ENCODE measurements around the gene CDKAL1. TPM values are rescaled to one million over a fixed set of nuclear protein-coding genes. Genes with fewer than 3 reads are reported as not detected.

CDKAL1 gene
- 17.9 and 19.5 TPM in 2 replicates for total RNA-seq
- 13.5 and 14.4 TPM in 2 replicates for polyA plus RNA-seq

DNA sequence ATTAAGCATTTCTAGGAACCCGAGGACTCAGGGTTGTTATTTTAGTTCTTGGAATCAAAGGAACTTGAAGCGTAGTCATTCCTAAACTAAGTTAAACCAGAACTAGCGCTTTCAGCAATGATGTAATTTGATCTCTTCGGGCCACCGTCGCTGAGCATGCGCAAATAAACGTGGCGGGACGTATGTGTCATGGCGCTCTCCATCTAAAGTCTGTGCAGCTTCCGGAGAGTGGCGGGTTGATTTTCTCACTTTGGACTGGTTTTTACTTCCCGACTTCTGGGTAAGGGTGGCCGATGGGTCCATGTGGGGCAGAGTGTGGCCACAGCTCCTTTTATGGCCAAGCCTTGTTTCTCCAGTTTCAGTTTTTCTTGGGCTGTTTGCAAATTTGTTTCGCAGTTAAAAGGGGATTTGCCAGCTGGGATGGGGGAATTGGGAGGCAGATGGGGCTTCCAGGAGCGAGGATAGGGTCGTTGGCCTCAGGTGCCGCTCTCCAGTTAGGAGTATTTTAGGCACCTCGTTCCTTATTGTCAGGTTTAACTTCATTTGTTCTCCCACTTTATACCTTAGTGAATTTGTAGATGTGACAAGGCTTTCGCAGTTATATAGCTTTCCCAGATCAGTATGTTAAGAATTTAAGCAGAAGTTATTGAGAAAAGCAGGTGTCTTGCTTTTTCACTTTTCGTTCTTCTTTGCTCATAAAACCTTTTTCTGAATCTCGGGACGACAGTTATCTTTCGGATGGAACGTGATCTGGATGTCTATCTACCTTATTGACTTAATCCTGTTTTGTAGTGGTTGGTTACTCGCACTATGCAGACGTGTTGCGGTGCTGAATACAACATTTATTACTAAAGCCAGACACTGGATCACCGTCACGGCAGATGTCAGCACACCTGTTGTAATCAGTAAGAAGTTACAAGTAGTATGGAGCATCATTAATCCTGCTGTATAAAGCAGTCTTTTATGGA, at the start of gene CDKAL1:
Gene CDKAL1 (plus strand): TSS at position 163 of the 968 bp plus-strand sequence. CDS start 11,894 bp downstream, outside the sequence.
- peak; percentile 92 for DNase-seq (ENCODE audit: low spot score)
- TF ChIP-seq EZH2phosphoT487 (IDR thresholded peaks at IDR 0.05; ENCODE audit: low read depth, severe bottlenecking, unreplicated experiment): no peak
- no peak for TF ChIP-seq EZH2 (IDR thresholded peaks at IDR 0.05; ENCODE audit: borderline replicate concordance)
- TF ChIP-seq, protein P1, sequence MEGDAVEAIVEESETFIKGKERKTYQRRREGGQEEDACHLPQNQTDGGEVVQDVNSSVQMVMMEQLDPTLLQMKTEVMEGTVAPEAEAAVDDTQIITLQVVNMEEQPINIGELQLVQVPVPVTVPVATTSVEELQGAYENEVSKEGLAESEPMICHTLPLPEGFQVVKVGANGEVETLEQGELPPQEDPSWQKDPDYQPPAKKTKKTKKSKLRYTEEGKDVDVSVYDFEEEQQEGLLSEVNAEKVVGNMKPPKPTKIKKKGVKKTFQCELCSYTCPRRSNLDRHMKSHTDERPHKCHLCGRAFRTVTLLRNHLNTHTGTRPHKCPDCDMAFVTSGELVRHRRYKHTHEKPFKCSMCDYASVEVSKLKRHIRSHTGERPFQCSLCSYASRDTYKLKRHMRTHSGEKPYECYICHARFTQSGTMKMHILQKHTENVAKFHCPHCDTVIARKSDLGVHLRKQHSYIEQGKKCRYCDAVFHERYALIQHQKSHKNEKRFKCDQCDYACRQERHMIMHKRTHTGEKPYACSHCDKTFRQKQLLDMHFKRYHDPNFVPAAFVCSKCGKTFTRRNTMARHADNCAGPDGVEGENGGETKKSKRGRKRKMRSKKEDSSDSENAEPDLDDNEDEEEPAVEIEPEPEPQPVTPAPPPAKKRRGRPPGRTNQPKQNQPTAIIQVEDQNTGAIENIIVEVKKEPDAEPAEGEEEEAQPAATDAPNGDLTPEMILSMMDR (IDR thresholded peaks at IDR 0.05; ENCODE audit: poor library complexity): no peak
- H3K9me3 ChIP-seq (ENCODE audit: low read depth): no peaks in the 10 kb centered on the region
- peak within 1 kb of the TSS; percentile 44 for H3K4me3 ChIP-seq
- peaks cover 5% of the 10 kb centered on the region for H3K4me1 ChIP-seq (ENCODE audit: insufficient read depth)
- H4K20me1 ChIP-seq (ENCODE audit: insufficient read depth, poor library complexity, severe bottlenecking): no peaks in the 10 kb centered on the region
- peak within 1 kb of the TSS; percentile 74 for H2AFZ ChIP-seq
- WGBS (ENCODE audit: low lambda C conversion rate, missing lambda C conversion rate): 3% methylated on average over 31 of the region's 31 CpGs
- H3K36me3 ChIP-seq (replicated peaks; ENCODE audit: insufficient read depth, low read depth): no peaks in the 10 kb centered on the region
- H3K27ac ChIP-seq: peak within 1 kb of the TSS; percentile 81
- peak within 1 kb of the TSS; percentile 74 for H3K4me2 ChIP-seq
- no peaks in the 10 kb centered on the region for H3K9me2 ChIP-seq (replicated peaks; ENCODE audit: insufficient read depth)
- H3K79me2 ChIP-seq: peaks cover 43% of the 10 kb centered on the region
- H3K27me3 ChIP-seq: no peaks in the 10 kb centered on the region

GRCh38 chr6:20486641-20487040, 47.6 kb upstream of the CDKAL1 start:
- Histone ChIP-seq H2AFZ (no peak overlapping the region), H3K4me2 (no peak overlapping the region), H3K36me3 (replicated peaks; ENCODE audit: insufficient read depth, low read depth) (no peaks in the 10 kb centered on the region), H3K4me1 (ENCODE audit: insufficient read depth) (no peaks in the 10 kb centered on the region), H3K4me3 (no peak overlapping the region), H3K27ac (no peak overlapping the region), H3K9me3 (ENCODE audit: low read depth) (no peaks in the 10 kb centered on the region), H4K20me1 (ENCODE audit: insufficient read depth, poor library complexity, severe bottlenecking) (no peaks in the 10 kb centered on the region), H3K9me2 (replicated peaks; ENCODE audit: insufficient read depth) (no peaks in the 10 kb centered on the region), H3K79me2 (no peaks in the 10 kb centered on the region), H3K27me3 (no peaks in the 10 kb centered on the region)
- DNase-seq (ENCODE audit: low spot score): no peak
- TF ChIP-seq EZH2phosphoT487 (IDR thresholded peaks at IDR 0.05; ENCODE audit: low read depth, severe bottlenecking, unreplicated experiment): no peak
- no peak for TF ChIP-seq EZH2 (IDR thresholded peaks at IDR 0.05; ENCODE audit: borderline replicate concordance)
- TF ChIP-seq, protein P1 (IDR thresholded peaks at IDR 0.05; ENCODE audit: poor library complexity): no peak
- WGBS (ENCODE audit: low lambda C conversion rate, missing lambda C conversion rate): 98% methylated on average over 4 of the region's 4 CpGs

GRCh38 chr6:20487669-20488375, 46.4 kb upstream of the CDKAL1 start:
- 92% methylated on average over 6 of the region's 6 CpGs for WGBS (ENCODE audit: low lambda C conversion rate, missing lambda C conversion rate)
- no peaks in the 10 kb centered on the region for H3K9me3 ChIP-seq (ENCODE audit: low read depth)
- no peak for DNase-seq (ENCODE audit: low spot score)
- no peak overlapping the region for H3K4me2 ChIP-seq
- no peaks in the 10 kb centered on the region for H3K27me3 ChIP-seq
- H3K4me3 ChIP-seq: no peak overlapping the region
- H4K20me1 ChIP-seq (ENCODE audit: insufficient read depth, poor library complexity, severe bottlenecking): no peaks in the 10 kb centered on the region
- H3K27ac ChIP-seq: no peak overlapping the region
- H3K9me2 ChIP-seq (replicated peaks; ENCODE audit: insufficient read depth): no peaks in the 10 kb centered on the region
- no peaks in the 10 kb centered on the region for H3K4me1 ChIP-seq (ENCODE audit: insufficient read depth)
- no peaks in the 10 kb centered on the region for H3K79me2 ChIP-seq
- TF ChIP-seq EZH2 (IDR thresholded peaks at IDR 0.05; ENCODE audit: borderline replicate concordance) (no peak), EZH2phosphoT487 (IDR thresholded peaks at IDR 0.05; ENCODE audit: low read depth, severe bottlenecking, unreplicated experiment) (no peak)
- TF ChIP-seq, protein P1 (IDR thresholded peaks at IDR 0.05; ENCODE audit: poor library complexity): no peak
- H2AFZ ChIP-seq: no peak overlapping the region
- H3K36me3 ChIP-seq (replicated peaks; ENCODE audit: insufficient read depth, low read depth): no peaks in the 10 kb centered on the region

Measured in hepatocyte (in vitro differentiated cells).